ENCODE measurements around the gene ZNF587. TPM values are rescaled to one million over a fixed set of nuclear protein-coding genes. Genes with fewer than 3 reads are reported as not detected.
"Not testable (repeated sequence)": the region's sequence is repeated elsewhere in the genome, so short reads cannot be mapped to it uniquely, and the experiment has no call there.

Gene ZNF587
- total RNA-seq, 4 donors from 2014 or later, result 22.4 to 61.0 (median 44.8) TPM

DNA sequence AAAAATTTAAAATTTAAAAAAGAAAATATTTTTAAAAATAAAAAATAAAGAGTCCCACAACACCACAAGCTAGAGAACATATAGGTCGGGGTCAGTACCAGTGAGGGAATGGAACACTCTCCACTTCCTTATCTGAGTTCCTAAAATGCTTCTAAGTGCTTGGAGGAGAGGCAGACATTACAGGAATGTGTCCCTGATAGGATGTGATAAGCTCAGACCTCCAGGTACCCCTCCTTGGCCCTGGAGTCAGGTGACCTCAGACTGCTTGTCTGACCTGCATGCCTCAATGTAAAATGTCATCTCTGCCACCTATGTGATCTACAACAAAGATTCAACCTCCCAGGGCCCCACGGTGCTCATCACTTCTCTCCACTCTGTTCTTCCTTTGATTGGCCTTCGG is 36.4 kb downstream of the ZNF587 start:
- peaks cover 0 to 23% (median 8%) of the 10 kb centered on the region in 4 donors for H3K36me3 ChIP-seq
- H3K27ac ChIP-seq, result no peak overlapping the region
- in situ Hi-C loops (cut with MboI; ENCODE audit: low pct_ligation_motif_present in 1 of 4, low pct_unique_long_range_greater_than_20kb in 1 of 4, low sequenced_read_pairs in 3 of 4) (no loop called here), intact Hi-C loops (cut with DNase I; ENCODE audit: low total_unique reads) (no loop called here)
- no peak for DNase-seq
- 92 to 99% methylated on average over 2 to 3 of the region's 3 CpGs for WGBS, 2 donors (ENCODE audit: low coverage in 1 of 2)
- H3K9me3 ChIP-seq, result peaks cover 17 to 32% of the 10 kb centered on the region in 2 donors
- TF ChIP-seq, protein P1, sequence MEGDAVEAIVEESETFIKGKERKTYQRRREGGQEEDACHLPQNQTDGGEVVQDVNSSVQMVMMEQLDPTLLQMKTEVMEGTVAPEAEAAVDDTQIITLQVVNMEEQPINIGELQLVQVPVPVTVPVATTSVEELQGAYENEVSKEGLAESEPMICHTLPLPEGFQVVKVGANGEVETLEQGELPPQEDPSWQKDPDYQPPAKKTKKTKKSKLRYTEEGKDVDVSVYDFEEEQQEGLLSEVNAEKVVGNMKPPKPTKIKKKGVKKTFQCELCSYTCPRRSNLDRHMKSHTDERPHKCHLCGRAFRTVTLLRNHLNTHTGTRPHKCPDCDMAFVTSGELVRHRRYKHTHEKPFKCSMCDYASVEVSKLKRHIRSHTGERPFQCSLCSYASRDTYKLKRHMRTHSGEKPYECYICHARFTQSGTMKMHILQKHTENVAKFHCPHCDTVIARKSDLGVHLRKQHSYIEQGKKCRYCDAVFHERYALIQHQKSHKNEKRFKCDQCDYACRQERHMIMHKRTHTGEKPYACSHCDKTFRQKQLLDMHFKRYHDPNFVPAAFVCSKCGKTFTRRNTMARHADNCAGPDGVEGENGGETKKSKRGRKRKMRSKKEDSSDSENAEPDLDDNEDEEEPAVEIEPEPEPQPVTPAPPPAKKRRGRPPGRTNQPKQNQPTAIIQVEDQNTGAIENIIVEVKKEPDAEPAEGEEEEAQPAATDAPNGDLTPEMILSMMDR (IDR thresholded peaks at IDR 0.05), result no peak
- TF ChIP-seq EP300 (IDR thresholded peaks at IDR 0.05; ENCODE audit: low read depth) (no peak), POLR2AphosphoS5 (IDR thresholded peaks at IDR 0.05) (no peak), POLR2A (IDR thresholded peaks at IDR 0.05) (no peak)
- no peaks in the 10 kb centered on the region for H3K27me3 ChIP-seq
- H3K4me3 ChIP-seq, result no peak overlapping the region
- peaks cover 0 to 21% (median 10%) of the 10 kb centered on the region in 4 donors for H3K4me1 ChIP-seq

DNA sequence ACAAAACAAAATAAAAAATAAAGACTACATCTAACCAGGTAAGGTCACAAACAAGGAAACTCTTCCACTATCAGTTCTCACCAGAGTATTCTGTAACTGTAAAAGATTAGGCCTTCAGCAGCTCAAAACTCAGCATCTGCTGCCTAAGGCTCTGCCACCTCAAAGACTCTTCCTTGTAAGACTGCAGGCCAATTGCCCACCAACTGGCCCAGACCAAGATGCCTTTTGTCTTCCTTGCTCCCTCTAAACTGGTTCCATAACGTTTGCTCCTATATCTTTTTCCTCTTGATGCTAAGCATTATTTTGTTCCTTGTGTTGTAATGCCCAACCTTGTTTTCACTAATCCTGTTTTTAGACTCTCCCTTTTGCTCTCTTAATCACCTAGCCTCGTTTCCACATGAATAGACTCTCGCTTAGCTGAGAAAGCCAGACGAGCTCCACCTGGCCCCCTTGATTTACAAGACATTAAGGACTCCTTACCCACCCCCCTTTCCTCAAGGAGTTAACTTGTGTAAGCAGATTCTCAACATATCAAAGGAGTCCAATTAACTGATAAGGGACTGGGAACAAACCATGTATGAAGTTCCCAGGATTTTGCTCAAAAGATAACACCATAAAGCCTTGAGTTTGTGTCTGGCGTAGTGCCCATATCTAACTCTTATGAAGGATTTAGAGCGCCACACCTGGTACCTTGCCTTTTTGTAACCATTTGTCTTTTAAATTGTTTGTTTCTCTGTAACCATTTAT is 37.7 kb downstream of the ZNF587 start:
- H3K9me3 ChIP-seq, result peaks cover 17 to 32% of the 10 kb centered on the region in 2 donors
- peak overlapping the region in 3 of 4 donors; percentile 74 to 81 (median 78) for H3K27ac ChIP-seq
- TF ChIP-seq EP300 (IDR thresholded peaks at IDR 0.05; ENCODE audit: low read depth) (no peak), POLR2AphosphoS5 (IDR thresholded peaks at IDR 0.05) (no peak), POLR2A (IDR thresholded peaks at IDR 0.05) (no peak)
- TF ChIP-seq, protein P1 (IDR thresholded peaks at IDR 0.05), result no peak
- H3K36me3 ChIP-seq, result peaks cover 0 to 23% (median 8%) of the 10 kb centered on the region in 4 donors
- peak; percentile 12 for DNase-seq
- intact Hi-C loops (cut with DNase I; ENCODE audit: low total_unique reads) (no loop called here), in situ Hi-C loops (cut with MboI; ENCODE audit: low pct_ligation_motif_present in 1 of 4, low pct_unique_long_range_greater_than_20kb in 1 of 4, low sequenced_read_pairs in 3 of 4) (no loop called here)
- H3K27me3 ChIP-seq, result no peaks in the 10 kb centered on the region
- WGBS, 2 donors (ENCODE audit: low coverage in 1 of 2), result 21 to 23% methylated on average over 6 of the region's 6 CpGs
- peak overlapping the region in 2 of 4 donors; percentile 60 to 72 for H3K4me3 ChIP-seq
- H3K4me1 ChIP-seq, result peaks cover 0 to 21% (median 10%) of the 10 kb centered on the region in 4 donors

DNA sequence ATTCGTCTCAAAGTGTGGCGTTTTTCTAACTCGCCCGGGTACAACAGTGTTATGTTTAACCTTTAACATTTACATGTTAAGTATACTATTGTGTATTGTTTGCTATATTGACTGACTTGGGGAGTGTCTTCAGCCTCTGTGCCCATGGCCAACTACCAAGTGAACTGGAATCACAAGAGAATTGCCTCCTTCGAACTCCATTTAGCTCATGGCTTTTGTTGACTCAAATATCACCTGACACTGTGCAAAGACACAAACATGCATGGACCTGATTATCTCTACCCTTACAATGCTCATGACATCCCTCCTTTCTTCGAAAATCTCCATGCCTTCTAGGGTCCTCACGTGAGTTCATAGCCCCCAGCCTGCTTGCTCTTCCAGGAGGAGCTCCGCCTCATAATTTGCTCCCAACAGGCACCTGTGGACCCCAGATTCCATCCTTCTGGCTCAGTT is 38.5 kb downstream of the ZNF587 start:
- no peak for TF ChIP-seq POLR2A (IDR thresholded peaks at IDR 0.05)
- TF ChIP-seq POLR2AphosphoS5 (IDR thresholded peaks at IDR 0.05), result no peak
- TF ChIP-seq, protein P1 (IDR thresholded peaks at IDR 0.05), result no peak
- no peak for TF ChIP-seq EP300 (IDR thresholded peaks at IDR 0.05; ENCODE audit: low read depth)
- Histone ChIP-seq H3K4me1 (peaks cover 0 to 21% (median 10%) of the 10 kb centered on the region in 4 donors), H3K9me3 (peaks cover 17 to 32% of the 10 kb centered on the region in 2 donors), H3K36me3 (peaks cover 0 to 20% (median 8%) of the 10 kb centered on the region in 4 donors), H3K27me3 (no peaks in the 10 kb centered on the region), H3K4me3 (peak overlapping the region; percentile 49 to 72 (median 57)), H3K27ac (peak overlapping the region; percentile 74 to 85 (median 80))
- in situ Hi-C loops (cut with MboI; ENCODE audit: low pct_ligation_motif_present in 1 of 4, low pct_unique_long_range_greater_than_20kb in 1 of 4, low sequenced_read_pairs in 3 of 4) (no loop called here), intact Hi-C loops (cut with DNase I; ENCODE audit: low total_unique reads) (no loop called here)
- no peak for DNase-seq
- WGBS, 2 donors (ENCODE audit: low coverage in 1 of 2), result 0 to 7% methylated on average over 7 to 8 of the region's 8 CpGs

DNA sequence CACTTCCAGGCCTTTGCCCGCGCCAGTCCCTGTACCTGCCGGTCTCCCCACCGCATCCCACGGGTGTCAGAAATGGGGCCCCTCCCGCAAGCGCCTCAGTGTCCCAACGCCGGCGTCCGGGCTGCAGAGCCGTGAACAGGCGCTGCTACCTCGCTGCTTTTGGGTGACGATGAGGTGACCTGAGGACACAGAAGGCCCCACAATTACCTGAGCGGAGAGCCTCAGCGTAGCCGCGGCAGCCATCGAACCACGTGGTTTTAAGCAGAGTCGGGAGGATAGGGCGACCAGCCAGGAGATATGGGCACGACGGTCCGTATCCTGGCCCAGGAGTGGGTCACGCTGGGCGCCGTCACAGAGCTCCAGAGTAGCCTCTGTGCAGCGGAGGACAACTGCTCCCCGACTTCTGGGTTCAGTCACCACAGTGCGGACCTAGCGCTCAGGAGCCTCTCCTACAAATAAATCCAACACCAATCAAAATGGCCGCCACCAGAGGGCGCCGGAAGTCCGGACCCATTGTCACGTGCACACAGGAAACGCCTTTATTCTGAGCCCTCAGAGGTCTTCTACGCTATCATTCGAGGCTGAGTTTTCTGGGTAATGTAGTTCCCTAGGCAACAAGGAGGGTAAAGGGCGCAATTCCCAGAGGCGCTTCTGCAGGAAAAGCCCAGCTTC is 39.0 kb downstream of the ZNF587 start, which contains the start of gene ZNF814:
Gene ZNF814 (minus strand): TSS at position 478 of the 672 bp plus-strand sequence. CDS start 235 bp downstream, at position 243.
- TF ChIP-seq POLR2A (IDR thresholded peaks at IDR 0.05) (peak; percentile 37), POLR2AphosphoS5 (IDR thresholded peaks at IDR 0.05) (peak in 1 of 3 donors; percentile 50), EP300 (IDR thresholded peaks at IDR 0.05; ENCODE audit: low read depth) (no peak)
- TF ChIP-seq, protein P1 (IDR thresholded peaks at IDR 0.05), result peak; percentile 32 to 66 (median 53)
- in situ Hi-C loops (cut with MboI; ENCODE audit: low pct_ligation_motif_present in 1 of 4, low pct_unique_long_range_greater_than_20kb in 1 of 4, low sequenced_read_pairs in 3 of 4) (no loop called here), intact Hi-C loops (cut with DNase I; ENCODE audit: low total_unique reads) (no loop called here)
- Histone ChIP-seq H3K4me3 (peak within 1 kb of the TSS; percentile 49 to 72 (median 57)), H3K27ac (peak within 1 kb of the TSS; percentile 74 to 85 (median 80)), H3K4me1 (peaks cover 0 to 21% (median 10%) of the 10 kb centered on the region in 4 donors), H3K36me3 (peaks cover 0 to 17% (median 8%) of the 10 kb centered on the region in 4 donors), H3K9me3 (peaks cover 14 to 31% of the 10 kb centered on the region in 2 donors), H3K27me3 (no peaks in the 10 kb centered on the region)
- DNase-seq, result peak; percentile 86
- 0 to 7% methylated on average over 12 to 43 of the region's 43 CpGs for WGBS, 2 donors (ENCODE audit: low coverage in 1 of 2)

DNA sequence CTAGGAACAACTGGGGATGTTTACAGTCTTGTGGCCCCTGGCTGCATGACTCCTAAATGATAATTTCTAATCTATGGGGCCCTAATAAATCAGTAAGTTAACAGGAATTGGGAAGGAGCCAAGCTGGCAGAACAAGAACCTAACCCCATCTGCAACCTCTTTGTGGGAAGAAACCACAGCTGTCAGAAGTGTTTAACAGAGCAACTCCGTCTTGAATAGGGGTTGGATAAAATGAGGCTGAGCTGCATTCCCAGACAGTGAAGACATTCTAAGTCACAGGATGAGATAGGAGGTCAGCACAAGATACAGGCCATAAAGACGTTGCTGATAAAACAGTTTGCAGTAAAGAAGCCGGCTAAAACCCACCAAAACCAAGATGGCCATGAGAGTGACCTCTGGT is 41.0 kb downstream of the ZNF587 start:
- H3K36me3 ChIP-seq; H3K27ac ChIP-seq; intact Hi-C loops (cut with DNase I; ENCODE audit: low total_unique reads); H3K27me3 ChIP-seq; DNase-seq; H3K4me3 ChIP-seq; in situ Hi-C loops (cut with MboI; ENCODE audit: low pct_ligation_motif_present in 1 of 4, low pct_unique_long_range_greater_than_20kb in 1 of 4, low sequenced_read_pairs in 3 of 4): not testable (repeated sequence)
- Histone ChIP-seq H3K9me3 (peaks cover 0 to 15% of the 10 kb centered on the region in 2 donors), H3K4me1 (peaks cover 0 to 21% (median 10%) of the 10 kb centered on the region in 4 donors)
- 57 to 79% methylated on average over 1 to 3 of the region's 3 CpGs for WGBS, 2 donors (ENCODE audit: low coverage in 1 of 2)
